SW 1271 (cell line): ENCODE measurements around the gene NT5C1B.

Experiments used
- DNase-seq, 2 experiments: peaks; one replicate each; lab custom pipeline; 2025; lab: John Stamatoyannopoulos, UW

Gene NT5C1B

DNA sequence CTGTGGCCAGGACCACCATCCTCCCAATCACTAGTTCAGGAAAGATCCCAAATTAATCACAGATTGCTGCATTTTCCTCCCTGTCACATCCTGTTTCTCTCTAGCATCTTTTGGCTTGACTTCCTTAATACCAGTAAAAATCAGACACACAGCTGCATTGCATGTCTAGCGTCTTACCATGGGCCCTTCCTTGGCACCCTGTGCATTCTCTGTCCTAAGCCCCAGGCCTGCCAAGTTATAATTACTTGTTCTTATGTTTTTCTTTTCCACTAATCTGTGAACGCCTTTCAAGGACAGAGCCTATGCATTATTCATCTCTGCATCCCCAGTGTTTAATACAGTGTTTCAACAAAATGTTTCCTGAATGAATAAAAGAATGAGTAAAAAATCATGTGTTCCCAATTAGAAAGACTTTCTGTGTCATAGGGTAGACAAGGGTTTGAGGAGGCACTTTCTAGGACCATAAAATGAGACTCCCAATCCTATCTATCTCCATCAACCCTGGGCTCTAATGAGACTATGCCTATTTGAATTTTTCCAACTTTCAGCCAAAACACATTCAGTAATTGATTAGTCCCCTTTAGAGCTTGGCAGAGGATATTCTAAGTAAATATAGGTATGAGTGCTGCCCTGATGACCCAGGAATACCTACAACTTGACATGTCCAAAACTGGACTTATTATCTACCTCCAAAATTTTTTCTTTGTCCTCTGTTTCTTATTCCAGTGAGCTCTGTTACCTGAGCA is 10.3 kb upstream of the NT5C1B start:
- DNase-seq: no peak

DNA sequence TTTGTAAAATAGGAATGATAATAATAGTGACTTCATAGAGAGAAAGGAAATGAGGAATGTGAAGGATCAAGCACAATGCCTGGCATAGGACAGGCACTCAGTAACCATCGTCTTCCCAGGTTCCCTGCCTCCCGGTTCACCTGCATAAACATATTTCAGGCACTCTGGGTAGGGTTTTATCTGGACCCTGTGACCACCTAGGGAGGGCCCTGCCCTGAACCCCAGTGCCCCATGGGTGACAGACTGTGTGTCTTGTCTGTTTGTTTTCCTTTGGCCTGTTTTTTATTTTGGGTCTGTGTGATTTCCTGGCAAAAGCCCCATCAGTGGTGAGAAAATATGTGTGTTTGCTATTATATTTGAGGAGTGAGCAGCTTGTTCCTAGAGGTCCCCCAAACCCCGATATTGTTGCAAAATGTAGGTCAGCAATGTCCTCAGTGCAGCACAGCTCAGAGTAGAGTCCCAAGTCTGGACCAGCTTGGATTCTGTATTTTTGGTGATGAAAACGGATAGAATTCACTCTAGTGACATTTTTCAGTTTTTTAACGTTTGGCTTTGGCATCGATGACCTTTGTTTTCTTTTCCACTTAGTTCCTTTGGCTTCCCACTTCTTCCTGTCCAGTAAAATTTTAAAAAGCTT is 9.6 kb upstream of the NT5C1B start:
- no peak for DNase-seq

DNA sequence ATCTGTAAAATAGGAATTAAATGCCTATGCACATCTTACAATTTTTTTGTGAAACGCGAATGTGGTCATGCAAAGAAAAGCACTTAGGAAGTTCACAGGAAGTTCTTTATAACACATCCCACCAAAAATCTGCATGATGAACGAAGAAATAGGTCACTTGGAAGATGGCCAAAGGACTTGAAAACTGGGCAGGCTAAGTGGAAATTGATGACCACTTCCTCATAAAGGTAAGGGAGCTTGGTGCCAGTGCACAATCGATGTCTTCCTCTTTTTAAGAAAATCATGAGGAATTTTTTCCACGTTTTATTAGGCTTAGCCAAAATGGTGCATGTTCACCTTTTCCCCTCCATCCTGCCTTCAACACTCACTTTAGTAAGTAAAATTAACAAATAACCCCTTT is 8.2 kb upstream of the NT5C1B start:
- DNase-seq: no peak

DNA sequence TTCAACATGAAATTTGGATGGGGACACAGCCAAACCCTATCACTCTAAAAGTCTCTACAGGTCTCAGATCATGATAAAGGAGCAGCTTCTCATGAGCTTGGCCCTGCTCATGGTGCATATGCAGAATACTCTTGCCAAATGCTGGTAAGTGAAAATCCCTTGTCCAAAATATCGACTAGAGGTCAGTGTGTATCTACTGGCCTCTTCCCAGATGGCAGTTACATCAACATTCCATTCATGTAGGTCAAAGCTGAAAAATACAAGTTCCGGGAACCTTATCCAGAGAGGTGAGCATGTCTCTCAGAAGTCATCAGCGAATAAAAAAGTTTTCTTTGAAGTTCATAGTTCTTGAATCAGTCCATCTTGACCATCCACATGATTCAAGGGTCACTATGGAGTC is 7.6 kb upstream of the NT5C1B start:
- DNase-seq: no peak

DNA sequence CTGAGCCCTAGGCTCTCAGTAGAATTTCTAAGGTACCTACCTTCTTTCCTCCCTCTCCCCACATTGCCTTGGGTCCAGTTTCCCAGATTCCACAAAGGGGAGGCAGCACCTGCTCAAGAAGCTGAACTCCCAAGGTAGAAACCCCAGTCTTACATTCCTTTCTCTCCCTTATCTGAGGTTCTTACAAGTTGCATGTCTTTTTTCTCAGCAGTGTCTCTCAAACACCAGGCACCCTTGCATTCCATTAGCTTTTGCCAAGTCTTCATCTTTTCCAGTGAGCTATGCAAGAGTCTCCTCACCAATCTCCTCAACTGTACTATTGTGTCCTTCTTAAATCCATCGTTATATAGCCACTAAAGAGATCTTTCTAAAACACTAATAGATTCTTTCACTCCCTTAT is 4.1 kb upstream of the NT5C1B start:
- no peak for DNase-seq

DNA sequence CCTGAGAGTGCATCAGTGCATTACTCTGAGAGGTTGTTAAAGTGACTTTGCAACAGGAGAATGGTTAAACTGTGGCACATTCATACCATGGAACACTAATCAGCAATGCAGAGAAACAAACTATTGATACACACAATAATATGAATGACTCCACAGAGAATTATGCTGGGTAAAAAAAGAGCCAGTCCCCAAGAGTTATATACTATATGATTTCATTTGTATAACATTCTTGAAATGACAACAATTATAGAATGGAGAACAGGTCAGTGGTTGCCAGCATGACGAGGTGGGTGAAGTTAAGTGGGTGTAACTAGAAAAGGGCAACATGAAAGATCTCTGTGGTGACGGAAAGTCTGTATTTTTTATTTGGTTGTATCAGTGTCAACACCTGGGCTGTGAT is 3.0 kb upstream of the NT5C1B start:
- no peak for DNase-seq

DNA sequence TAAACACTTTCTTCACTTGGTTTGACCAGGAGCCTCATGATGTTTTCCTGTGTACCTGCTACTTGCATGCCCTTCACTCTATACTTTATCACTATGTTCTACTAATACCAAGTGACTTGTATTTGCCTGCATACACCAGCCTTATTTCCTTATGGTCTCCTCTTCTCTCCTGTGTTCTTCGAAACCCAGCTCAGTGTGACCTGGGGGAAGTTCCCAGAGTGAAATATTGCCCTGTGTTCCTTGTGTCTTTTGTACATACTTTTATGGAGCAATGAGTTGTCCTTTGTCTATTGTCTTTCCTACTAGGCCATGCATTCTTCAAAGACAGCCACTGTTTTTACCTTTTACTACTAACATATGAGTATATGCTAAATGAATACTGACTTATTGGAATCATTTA is 567 bp downstream of the NT5C1B start:
- no peak for DNase-seq

DNA sequence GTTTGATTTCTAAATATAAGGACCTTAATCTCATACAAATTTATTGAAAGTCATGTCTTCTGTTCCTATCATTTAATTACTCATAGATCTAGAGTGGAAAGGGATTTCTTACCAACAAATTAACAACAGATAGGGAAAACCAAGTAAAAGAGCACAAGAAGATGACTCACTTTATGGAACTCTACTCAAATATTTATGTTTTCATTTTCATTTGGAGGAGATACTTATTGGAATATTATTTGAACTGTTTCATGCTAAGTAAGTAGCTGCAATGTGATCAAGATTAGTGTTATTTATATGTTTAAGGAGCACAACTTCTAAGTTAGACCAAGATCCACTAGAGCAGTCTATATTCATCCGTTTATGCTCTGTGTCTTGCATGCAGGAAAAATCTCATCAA is 1.3 kb downstream of the NT5C1B start:
- no peak for DNase-seq

DNA sequence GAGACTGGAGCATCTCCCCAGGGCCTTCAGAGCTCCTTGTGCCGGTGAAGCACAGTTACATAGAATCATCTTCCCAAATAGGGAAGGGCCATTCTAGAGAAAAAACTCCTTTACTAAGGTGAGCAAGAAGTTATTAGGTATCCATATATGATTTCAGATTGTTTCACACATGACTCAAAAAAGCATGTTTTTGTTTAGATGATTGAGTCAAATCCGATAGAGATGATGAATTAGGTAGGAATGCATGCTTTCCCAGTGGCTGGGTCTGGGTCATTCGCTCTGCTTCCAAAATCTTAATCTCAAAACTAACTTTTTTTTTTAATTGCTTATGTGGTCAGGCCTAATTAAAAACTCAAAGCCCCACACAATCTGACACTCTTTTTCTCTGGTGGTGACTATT is 3.8 kb downstream of the NT5C1B start:
- DNase-seq: no peak

DNA sequence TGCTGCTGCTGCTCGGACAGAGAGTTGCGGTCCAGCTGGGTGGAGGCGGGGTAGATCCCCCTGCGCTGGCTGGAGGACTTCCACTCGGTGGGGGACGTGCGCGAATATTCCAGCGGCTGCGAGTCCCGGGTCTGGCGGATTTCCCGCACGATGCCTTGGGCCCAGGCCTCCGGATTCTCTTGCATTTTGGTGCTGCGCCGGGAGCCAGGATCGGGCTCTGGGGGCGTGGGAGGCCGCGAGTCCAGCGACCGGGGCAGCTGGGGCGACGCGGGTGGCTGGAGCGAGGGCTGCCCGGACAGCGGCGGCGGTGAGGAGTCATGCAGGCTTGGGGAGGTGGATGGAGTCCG is 4.8 kb downstream of the NT5C1B start:
- no peak for DNase-seq

DNA sequence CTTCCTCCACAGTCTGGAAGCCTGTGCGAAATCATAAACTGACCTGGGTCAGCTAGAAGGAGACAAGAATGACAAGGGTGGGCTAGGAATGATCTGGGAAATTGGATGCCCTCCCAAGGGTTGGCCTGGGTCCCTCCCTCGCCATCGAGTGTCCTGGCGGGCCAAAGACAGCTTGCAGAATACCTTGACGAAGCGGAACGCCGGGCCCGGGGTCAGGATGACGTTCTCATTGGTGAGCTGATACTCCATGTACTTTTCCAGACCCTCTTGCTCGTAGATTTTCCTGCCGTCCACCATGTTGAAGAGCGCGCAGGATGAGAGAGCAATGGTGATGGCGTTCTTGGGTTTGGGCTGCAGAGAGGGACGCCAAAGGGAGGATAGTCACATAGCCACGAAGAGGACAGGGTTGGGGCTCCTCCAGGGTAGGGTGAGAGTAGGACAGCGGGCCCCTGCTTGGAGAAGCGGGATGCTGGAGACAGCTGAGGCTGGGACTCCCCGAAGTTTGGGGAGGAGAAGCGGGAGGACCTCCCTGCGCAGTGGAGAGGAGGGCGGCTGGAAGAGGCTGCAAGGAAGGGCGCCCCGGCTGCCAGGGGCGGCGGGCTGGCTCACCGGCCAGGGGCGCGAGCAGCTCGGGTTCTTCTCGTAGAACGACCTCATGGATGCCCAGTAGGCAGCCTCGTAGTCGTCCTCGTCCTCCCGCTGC is 5.3 kb downstream of the NT5C1B start:
- no peak for DNase-seq

DNA sequence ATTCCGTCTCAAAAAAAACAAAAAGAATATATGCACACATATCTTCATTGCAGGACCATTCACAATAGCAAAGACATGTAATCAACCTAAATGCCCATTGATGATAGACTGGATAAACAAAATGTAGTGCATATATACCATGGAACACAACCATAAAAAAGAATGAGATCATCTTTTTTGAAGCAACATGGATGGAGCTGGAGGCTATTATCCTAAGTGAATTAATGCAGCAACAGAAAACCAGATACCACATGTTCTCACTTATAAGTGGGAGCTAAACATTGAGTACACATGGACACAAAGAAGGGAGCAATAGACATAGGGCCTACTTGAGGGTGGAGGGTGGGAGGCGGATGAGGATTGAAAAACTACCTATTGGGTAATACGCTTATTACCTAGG is 8.8 kb downstream of the NT5C1B start:
- DNase-seq: no peak

DNA sequence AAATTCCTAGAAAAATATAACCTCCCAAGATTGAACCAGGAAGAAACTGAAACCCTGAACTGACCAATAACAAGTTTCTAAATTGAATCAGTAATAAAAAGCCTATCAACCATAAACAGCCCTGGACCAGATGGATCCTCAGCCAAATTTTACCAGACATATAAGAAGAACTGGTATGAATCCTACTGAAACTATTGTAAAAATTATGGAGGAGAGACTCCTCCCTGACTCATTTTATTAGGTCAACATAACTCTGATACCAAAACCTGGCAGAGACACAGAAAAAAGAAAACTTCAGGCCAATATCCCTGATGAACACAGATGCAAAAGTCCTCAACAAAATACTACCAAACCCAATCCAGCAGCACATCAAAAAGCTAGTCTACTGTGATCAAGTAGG is 11.3 kb downstream of the NT5C1B start:
- DNase-seq: no peak

DNA sequence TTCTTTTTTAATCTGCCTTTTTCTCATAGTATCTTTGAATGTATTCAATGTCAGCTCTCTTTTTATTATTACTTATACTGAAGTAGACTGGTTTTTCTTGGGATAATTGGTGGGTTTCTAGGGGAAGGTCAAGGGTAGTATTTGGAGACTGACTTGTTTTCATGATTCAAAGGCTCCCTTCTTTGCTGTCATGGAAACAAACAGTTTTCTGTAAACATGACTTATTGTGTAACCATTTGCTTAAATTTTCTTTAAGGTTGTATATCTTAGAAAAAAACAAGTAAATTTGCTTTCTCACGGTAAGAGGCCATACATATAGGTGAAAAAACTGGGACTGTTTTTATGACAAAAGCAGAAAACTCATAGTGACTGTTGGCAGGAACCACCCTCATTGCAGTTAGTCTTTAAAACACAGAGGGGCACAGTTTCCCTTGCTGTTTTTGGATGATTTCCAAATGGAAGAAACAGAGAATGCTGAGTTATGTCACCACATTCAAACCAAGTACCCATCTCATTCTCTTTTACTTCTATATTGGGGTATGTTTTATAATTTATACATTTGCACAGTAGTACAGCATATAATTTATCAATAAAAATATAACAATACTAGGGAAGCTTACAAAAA is 23.1 kb downstream of the NT5C1B start:
- no peak for DNase-seq

DNA sequence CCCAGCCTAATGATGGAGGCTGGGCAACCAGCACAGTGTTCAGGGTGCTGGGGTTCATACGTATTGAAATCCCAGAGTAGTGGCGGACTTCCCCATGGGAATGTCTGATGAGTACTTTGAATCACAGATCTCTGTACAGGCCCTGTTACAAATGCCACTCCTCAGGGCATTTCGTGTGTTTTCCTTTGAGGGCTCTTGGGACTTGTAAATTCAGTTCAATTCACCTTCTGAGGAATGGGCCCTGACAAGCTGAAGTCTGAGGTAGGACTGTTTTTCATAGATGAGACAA is 28.6 kb downstream of the NT5C1B start:
- no peak for DNase-seq

DNA sequence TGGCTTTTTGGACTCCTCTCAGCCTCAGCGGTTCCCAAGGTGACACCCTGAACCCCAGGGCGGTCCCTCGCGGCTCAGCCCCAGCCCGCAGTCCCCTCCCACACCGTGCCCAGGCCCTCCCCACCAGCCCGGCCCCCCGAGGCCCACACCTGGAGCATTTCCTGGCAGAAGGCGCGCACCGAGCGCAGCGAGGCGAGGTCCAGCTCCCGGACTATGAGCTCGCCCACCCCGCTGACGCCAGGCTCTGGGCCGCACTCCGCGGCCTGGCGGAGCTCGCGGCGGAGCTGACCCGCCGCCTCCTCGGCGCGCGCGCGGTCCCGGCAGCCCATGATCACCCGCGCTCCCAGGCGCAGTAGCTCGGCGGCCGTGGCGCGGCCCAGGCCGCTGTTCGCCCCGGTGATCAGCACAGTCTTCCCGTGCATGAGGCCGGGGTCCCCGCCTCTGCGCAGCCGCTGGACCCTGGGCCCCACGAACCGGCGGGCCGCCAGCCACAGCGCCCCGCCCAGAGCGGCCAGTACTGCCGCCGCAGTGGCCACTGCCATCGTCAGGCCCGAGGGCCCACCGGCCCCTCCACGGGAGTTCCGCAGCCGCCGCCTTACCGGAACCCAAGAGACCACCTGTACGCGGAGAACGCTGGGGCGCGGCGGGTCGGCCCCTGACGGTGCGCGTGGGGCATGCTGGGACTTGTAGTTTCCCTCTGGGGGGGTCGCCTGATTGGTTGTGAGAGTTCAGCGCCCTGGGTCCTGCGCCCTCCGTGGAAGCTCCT is 29.2 kb downstream of the NT5C1B start, which contains the start of gene RDH14:
Gene RDH14, minus strand, starts transcription at position 623 of the 766 bp plus-strand sequence. Its CDS starts 81 bp downstream, at position 542.
- peak; percentile 83 to 96 for DNase-seq

DNA sequence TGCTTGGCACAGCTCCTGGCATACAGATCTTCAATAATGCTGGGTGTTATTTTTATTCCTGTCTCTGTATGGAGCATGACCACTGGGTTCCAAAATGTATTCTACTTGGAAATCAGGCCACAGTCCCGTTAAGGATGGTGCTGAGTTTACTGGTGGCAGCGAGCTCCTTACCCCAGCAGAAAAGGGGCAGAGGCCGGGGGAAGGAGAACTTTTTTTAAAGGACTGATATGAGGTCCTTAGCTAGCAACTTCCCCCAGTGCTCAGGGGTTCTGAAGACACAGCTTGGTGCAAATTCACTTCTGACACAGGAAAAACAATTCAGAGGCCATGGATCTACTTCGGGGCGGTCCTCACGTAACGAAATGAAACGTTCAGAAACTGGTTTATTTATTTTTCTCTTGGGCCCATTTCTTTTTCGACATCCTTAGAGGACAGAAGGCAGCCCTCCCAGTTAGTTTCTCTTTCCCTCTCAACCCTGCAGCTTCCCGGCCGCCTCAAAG is 29.8 kb downstream of the NT5C1B start:
- DNase-seq: no peak

DNA sequence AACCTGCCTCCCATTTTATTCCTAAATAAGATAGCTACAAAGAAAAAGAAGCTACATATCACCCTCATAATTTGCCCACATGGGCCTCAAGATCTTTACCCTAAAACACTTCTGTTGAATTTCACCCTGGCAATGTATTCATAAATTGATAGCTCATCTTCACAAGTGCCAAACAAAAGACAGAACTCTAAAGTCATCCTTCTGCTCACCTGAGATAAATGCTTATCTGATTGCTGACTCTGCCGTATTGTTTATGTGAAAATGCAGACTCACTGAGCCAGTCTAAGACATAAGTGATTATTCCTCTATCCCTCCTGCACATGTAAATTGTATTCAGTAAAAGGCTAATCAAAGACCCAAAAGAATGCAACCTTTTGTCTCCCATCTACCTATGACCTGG is 30.9 kb downstream of the NT5C1B start:
- DNase-seq: no peak

DNA sequence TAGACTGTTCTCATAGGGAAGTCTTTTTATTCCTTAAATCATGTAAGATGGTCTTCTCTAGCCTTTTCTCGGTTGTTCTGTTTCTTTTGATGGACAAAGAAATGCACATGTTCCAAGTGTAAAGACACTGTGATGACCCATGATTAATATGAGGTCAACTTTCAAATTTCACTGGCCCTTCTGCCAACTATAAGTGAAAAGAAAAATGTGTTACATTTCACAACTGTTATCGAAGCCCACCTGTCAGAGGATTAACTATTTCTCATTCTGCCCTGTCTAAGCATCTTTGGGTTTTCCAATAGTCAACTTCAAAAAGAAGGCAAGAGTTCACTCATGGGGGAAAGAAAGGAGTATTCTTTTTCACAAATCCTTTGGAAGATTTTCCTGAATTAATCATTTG is 32.2 kb downstream of the NT5C1B start:
- DNase-seq: no peak

DNA sequence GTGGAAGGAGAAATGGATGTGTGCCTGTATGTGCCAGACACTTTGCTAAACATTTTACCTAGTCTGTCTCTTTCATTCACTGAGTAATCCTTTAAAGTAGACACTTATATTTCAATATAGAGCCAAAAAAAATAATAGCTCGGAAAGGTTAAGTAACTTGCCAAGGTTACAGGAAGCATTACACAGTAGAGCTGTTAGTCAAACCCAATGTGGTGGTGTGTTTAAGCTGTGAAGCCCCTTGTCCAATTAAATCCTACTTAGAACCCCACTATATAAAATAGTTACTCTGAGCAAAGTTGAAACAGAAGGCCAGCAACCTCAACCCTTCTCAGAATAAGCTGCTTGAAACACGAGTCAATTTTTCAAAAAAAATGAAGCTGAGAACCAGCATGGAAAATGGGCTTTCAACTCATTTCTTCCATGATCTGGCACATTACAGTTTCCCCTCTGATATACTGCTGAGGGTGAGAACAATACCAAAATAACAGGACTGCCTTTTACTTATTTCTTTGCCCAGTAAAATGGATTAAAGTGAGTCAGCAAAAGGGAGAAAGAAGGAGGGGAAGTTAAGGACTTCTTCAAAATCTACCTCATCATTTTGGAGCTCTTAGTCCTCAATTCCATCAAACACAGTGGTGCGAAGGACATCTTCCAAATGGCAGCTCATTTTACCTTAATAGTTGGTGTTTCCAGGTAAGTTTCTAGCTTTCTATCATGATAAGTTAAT is 36.9 kb downstream of the NT5C1B start:
- no peak for DNase-seq

DNA sequence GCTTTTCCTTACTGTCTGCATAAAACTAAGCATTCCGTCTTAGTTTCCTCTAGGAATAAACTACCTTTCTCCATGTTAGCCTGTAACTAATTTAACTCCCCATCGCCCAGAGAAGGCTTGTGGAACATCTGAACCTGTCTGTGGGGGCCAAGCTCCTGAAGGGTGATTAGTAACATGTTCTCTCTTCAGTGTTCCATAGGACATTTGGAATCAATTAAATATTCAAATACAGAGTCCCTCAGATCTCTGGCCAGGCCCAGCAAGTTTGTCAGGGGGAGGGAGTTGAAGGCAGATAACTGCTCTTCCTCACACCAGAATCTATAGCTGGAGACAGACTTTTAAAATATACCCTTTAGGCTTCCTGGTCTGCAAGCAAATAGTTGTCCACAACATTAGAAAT is 37.7 kb downstream of the NT5C1B start:
- DNase-seq: no peak

DNA sequence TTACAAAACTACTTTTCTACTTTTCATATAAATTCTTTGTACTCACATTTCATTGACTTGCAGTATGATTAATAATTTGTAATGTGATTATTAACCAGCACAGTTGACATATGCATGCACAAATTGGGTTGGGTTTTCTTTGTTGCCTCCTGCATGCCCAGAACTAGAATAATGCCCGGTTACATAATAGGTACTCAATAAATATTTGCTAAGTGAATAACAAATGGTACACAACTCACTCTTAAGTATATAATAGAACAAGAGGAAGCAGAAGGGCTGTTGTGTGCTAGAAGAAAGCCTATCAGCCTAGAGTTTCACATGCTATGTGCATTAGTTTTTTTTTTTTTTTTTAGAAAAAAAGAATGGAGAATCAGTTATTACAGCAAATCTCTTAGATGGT is 38.2 kb downstream of the NT5C1B start:
- DNase-seq: no peak
